ENCODE results near the gene NOCT.
A peak's percentile ranks its signal among the peaks of the same experiment; 100 is the strongest.

NOCT gene

DNA sequence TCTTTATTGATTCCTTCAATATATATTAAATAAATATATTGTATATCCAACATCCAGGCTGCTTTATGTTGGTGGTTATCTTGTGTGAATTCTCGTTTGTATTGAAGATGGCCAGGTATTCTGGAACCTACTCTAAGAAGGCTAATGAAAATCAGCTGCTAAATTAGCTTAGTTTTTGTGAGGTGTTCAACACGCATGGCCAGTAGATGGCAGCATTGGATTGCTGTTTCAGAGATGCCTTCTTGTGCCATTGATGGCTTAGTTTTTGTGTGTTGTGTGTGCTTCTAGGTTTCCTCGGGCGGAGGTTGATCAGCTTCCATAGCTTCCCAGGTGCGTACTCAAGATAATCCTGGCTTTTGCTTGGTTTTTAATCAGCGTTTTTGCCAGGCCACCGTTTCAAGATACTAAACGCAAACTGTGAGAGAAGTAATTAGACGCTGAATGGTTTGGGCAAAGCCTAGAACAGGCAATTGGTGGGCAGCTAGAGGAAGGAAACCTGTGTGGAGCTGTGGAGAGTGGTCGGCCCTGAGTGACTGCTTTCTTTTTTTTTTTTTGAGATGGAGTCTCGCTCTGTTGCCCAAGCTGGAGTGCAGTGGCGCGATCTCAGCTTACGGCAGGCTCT, 15.1 kb downstream of the NOCT start:
- DNase-seq: peak; percentile 63 to 74
- Histone ChIP-seq H3K27me3 (no peaks in the 10 kb centered on the region), H3K4me3 (no peak overlapping the region), H3K27ac (no peak overlapping the region), H3K4me1 (peaks cover 0 to 8% (median 0%) of the 10 kb centered on the region in 4 donors), H3K36me3 (no peaks in the 10 kb centered on the region), H3K9me3 (no peaks in the 10 kb centered on the region)
- intact Hi-C loops (cut with DNase I; ENCODE audit: low total_unique reads): no loop called here
- TF ChIP-seq, protein P1, sequence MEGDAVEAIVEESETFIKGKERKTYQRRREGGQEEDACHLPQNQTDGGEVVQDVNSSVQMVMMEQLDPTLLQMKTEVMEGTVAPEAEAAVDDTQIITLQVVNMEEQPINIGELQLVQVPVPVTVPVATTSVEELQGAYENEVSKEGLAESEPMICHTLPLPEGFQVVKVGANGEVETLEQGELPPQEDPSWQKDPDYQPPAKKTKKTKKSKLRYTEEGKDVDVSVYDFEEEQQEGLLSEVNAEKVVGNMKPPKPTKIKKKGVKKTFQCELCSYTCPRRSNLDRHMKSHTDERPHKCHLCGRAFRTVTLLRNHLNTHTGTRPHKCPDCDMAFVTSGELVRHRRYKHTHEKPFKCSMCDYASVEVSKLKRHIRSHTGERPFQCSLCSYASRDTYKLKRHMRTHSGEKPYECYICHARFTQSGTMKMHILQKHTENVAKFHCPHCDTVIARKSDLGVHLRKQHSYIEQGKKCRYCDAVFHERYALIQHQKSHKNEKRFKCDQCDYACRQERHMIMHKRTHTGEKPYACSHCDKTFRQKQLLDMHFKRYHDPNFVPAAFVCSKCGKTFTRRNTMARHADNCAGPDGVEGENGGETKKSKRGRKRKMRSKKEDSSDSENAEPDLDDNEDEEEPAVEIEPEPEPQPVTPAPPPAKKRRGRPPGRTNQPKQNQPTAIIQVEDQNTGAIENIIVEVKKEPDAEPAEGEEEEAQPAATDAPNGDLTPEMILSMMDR (IDR thresholded peaks at IDR 0.05): peak; percentile 76 to 81

DNA sequence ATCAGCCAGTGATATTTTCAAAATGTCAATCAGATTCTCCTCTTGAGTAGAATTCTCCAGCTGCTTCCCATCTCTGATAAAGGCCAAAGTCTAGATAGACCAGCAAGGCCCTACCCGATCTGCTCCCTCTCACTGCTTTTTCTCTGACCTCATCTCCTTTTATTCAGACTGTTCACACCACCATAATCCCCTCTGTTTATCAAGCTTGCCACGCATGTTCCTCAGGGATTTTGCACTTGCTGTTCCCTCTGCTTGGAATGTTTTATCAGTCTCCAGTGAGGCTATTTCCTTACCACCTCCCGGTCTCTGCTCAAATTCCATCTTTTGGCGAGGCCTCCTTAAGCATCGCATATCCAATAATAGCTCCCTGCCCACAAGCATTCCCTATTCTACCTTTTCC, 20.1 kb downstream of the NOCT start:
- H3K4me1 ChIP-seq: peaks cover 0 to 10% (median 0%) of the 10 kb centered on the region in 4 donors
- H3K27ac ChIP-seq: no peak overlapping the region
- intact Hi-C loops (cut with DNase I; ENCODE audit: low total_unique reads): no loop called here
- H3K36me3 ChIP-seq: peaks cover 3 to 9% (median 8%) of the 10 kb centered on the region in 3 donors
- H3K27me3 ChIP-seq: no peaks in the 10 kb centered on the region
- TF ChIP-seq, protein P1 (IDR thresholded peaks at IDR 0.05): no peak
- H3K4me3 ChIP-seq: no peak overlapping the region
- DNase-seq: no peak
- H3K9me3 ChIP-seq: no peaks in the 10 kb centered on the region

DNA sequence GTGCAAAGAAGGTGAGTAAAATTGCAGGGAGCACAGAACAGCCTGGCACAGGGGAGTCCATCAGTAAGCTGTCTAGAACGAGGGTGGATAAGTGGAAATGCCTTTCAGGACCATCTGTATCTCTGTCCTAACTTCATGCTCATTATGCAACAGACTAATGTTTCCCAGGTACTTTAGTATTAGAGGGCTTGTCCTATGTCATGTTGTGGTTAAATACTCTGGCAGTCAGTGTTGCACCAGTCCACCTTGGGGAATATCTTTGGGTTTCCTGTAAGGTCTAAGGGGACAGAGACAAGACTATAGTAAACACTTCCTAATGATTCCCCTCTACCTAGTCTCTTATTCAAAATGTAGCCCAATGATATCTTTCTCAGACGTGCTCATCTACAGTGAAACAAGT, 21.3 kb downstream of the NOCT start:
- TF ChIP-seq, protein P1 (IDR thresholded peaks at IDR 0.05): no peak
- H3K27me3 ChIP-seq: no peaks in the 10 kb centered on the region
- H3K4me3 ChIP-seq: no peak overlapping the region
- no peak overlapping the region for H3K27ac ChIP-seq
- no peak for DNase-seq
- no peaks in the 10 kb centered on the region for H3K9me3 ChIP-seq
- H3K4me1 ChIP-seq: peaks cover 0 to 6% (median 0%) of the 10 kb centered on the region in 4 donors
- intact Hi-C loops (cut with DNase I; ENCODE audit: low total_unique reads): no loop called here
- peaks cover 3 to 9% (median 8%) of the 10 kb centered on the region in 3 donors for H3K36me3 ChIP-seq

DNA sequence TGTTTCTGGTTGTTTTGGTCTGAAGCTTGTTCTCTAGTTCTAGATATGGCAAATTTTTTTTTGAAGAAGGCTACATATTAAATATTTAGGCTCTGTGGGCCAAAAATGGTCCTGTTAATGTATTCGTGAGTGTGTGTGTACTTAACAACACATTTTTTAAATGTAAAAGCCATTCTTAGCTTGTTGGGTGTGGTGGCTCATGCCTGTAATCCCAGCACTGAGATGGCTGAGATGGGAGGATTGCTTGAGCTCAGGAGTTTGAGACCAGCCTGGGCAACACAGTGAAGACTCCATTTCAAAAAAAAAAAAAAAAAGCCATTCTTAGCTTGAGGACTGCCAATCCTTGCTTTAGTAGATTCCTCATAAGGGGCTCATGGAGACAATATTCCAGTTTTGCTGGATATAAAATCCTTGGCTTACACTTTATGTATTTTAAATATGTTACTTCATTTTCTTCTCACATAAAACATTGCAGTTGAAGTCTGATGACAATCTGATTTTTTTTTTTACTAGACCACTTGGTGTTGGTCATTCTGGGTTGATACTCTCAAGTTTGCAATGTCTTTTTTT, 23.4 kb downstream of the NOCT start:
- H3K27ac ChIP-seq: no peak overlapping the region
- intact Hi-C loops (cut with DNase I; ENCODE audit: low total_unique reads): no loop called here
- no peaks in the 10 kb centered on the region for H3K27me3 ChIP-seq
- no peak for DNase-seq
- TF ChIP-seq, protein P1 (IDR thresholded peaks at IDR 0.05): no peak
- no peaks in the 10 kb centered on the region for H3K9me3 ChIP-seq
- peaks cover 6 to 19% (median 12%) of the 10 kb centered on the region in 3 donors for H3K36me3 ChIP-seq
- H3K4me1 ChIP-seq: peaks cover 0 to 6% (median 0%) of the 10 kb centered on the region in 4 donors
- H3K4me3 ChIP-seq: no peak overlapping the region

DNA sequence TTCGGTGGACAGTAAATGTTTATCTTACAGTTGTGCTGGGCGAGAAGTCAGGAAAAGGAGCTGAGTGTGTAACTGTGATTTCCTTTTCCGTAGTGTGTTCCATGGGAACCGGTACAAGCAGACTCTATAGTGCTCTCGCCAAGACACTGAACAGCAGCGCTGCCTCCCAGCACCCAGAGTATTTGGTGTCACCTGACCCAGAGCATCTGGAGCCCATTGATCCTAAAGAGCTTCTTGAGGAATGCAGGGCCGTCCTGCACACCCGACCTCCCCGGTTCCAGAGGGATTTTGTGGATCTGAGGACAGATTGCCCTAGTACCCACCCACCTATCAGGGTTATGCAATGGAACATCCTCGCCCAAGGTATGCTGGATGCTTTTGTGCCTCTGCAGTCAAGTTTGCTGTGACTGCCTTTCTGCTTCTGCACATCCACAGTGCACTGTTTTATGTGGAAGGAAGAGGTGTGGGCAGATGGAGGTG, 27.4 kb downstream of the NOCT start:
- intact Hi-C loops (cut with DNase I; ENCODE audit: low total_unique reads): no loop called here
- TF ChIP-seq, protein P1 (IDR thresholded peaks at IDR 0.05): no peak
- H3K4me3 ChIP-seq: no peak overlapping the region
- no peaks in the 10 kb centered on the region for H3K27me3 ChIP-seq
- no peak overlapping the region for H3K27ac ChIP-seq
- H3K4me1 ChIP-seq: peaks cover 0 to 4% (median 0%) of the 10 kb centered on the region in 4 donors
- peaks cover 8 to 32% (median 27%) of the 10 kb centered on the region in 3 donors for H3K36me3 ChIP-seq
- no peaks in the 10 kb centered on the region for H3K9me3 ChIP-seq
- DNase-seq: no peak
